Suprapubic skin (tissue), 4 donors: ENCODE results near the gene EFEMP1.

Experiments
- CTCF ChIP-seq, 2 donors: fragments of 200-600 bp in 1 of 2; fragments of 450-650 bp in 1 of 2; sonication (generic) in 1 of 2; IDR thresholded peaks; one replicate each; pipeline ENCODE4 v1.5.1; 2016 to 2019; ENCODE audit warnings: antibody characterized with exemption in 2 of 2, mild to moderate bottlenecking in 1 of 2, moderate library complexity in 1 of 2
- POLR2A ChIP-seq, 2 donors: fragments of 450-650 bp; IDR thresholded peaks; one replicate each; pipeline ENCODE4 v1.6.1; 2017; ENCODE audit warnings: antibody characterized with exemption in 2 of 2, mild to moderate bottlenecking in 2 of 2, moderate library complexity in 2 of 2
- POLR2AphosphoS5 ChIP-seq, 3 donors: sonication (generic); formaldehyde crosslinking; IDR thresholded peaks; one replicate each; pipeline ENCODE4 v1.6.1; 2017; ENCODE audit warnings: antibody characterized with exemption in 3 of 3

GRCh38 chr2:55843994-55844345, 79.6 kb downstream of the EFEMP1 start:
- TF ChIP-seq CTCF (IDR thresholded peaks at IDR 0.05) = no peak
- no peak for TF ChIP-seq POLR2AphosphoS5 (IDR thresholded peaks at IDR 0.05)
- no peak for TF ChIP-seq POLR2A (IDR thresholded peaks at IDR 0.05)
